Right lung (tissue), 5 donors: ENCODE data around the gene ENPP1. TPM values are rescaled to one million over a fixed set of nuclear protein-coding genes. Genes with fewer than 3 reads are reported as not detected.

Experiments
- polyA plus RNA-seq, 5 donors: library from polyadenylated mRNA; unstranded; fragments of 120-200 nt; gene quantifications; one replicate each; pipeline versions ENCODE4 v1.2.1 to v1.2.3, GENCODE V29; 2013; ENCODE audit warnings: inconsistent platforms in 1 of 5, low replicate concordance in 1 of 5; ENCODE audit not compliant: insufficient read length in 5 of 5, insufficient read depth in 1 of 5

The ENPP1 gene
- polyA plus RNA-seq, 5 donors: 1.3 to 2.4 (median 1.9) TPM

Other genes with a start within 250 kb of the ENPP1 start
- gene ARG1, start 234.8 kb upstream of the ENPP1 start, polyA plus RNA-seq: 1 to 10 TPM in 3 of 5 donors, under 1 TPM in 2; 0.76 to 2.4 (median 1.1) TPM
- 10 to 100 TPM; 37.0 to 66.3 (median 54.1) TPM for gene MED23, start 179.8 kb upstream of the ENPP1 start, polyA plus RNA-seq
- 1 to 10 TPM in 2 of 5 donors, under 1 TPM in 3; 0.55 to 1.1 (median 0.81) TPM for gene ENPP3, start 170.7 kb upstream of the ENPP1 start, polyA plus RNA-seq
- under 1 TPM in 1 of 5 donors, not detected in 4; 0.29 TPM for gene OR2A4, start 106.6 kb upstream of the ENPP1 start, polyA plus RNA-seq
- not detected for gene CTAGE9, start 97.0 kb upstream of the ENPP1 start, polyA plus RNA-seq
- gene CCN2, start 143.4 kb downstream of the ENPP1 start, polyA plus RNA-seq: 100 to 1,000 TPM in 2 of 5 donors, 10 to 100 TPM in 3; 18.6 to 108 (median 78.1) TPM